Keratinocyte (primary cell): ENCODE data around the gene ARID3A. TPM values are rescaled to one million over a fixed set of nuclear protein-coding genes. Genes with fewer than 3 reads are reported as not detected.
A peak's percentile ranks its signal among the peaks of the same experiment; 100 is the strongest.

ENCODE experiments used
- DNase-seq: peaks from one replicate; pipeline ENCODE4 v3.0.0-alpha.2; 2011; ENCODE audit warnings: low read depth, missing footprints, low spot score
- FAIRE-seq: peaks from 2 replicates; lab custom pipeline; 2011; peaks lifted over from hg19 to GRCh38; lab: Jason Lieb, UNC
- H2AFZ ChIP-seq: 2 replicates; pipeline ENCODE4 v1.6.0; 2012; ENCODE audit warnings: low read length, control low read depth, inconsistent platforms; ENCODE audit not compliant: control insufficient read depth
- H3K27ac ChIP-seq: 2 replicates; pipeline ENCODE4 v1.5.1; 2011; ENCODE audit warnings: low read length; ENCODE audit not compliant: control insufficient read depth, insufficient read depth
- H3K27me3 ChIP-seq: 3 replicates; pipeline ENCODE4 v1.6.0; 2011; ENCODE audit warnings: low read length; ENCODE audit not compliant: control insufficient read depth, insufficient read depth; ENCODE audit errors: extremely low read depth
- H3K36me3 ChIP-seq, 2 experiments: 2 replicates in 1 of 2; 3 replicates in 1 of 2; pipeline ENCODE4 v1.5.1; 2011; ENCODE audit warnings: low read length in 2 of 2, mild to moderate bottlenecking in 1 of 2; ENCODE audit not compliant: control insufficient read depth in 2 of 2, insufficient read depth in 2 of 2; ENCODE audit errors: extremely low read depth in 1 of 2
- H3K4me1 ChIP-seq: 3 replicates; pipeline ENCODE4 v1.5.1; 2011; ENCODE audit warnings: low read length; ENCODE audit not compliant: control insufficient read depth, insufficient read depth; ENCODE audit errors: extremely low read depth
- H3K4me2 ChIP-seq: 3 replicates; pipeline ENCODE4 v1.6.0; 2011; ENCODE audit warnings: low read depth, low read length; ENCODE audit not compliant: control insufficient read depth, insufficient read depth; ENCODE audit errors: extremely low read depth
- H3K4me3 ChIP-seq, 3 experiments: fragments of 200-600 bp in 1 of 3; sonication (generic) in 1 of 3; 2 replicates in 2 of 3; 3 replicates in 1 of 3; pipeline ENCODE4 v1.5.1; 2011 to 2016; ENCODE audit warnings: low read length in 3 of 3, mild to moderate bottlenecking in 3 of 3, control low read depth in 2 of 3, inconsistent platforms in 1 of 3, low read depth in 1 of 3, mixed read lengths in 1 of 3, mixed run types in 1 of 3, moderate library complexity in 1 of 3; ENCODE audit not compliant: control insufficient read depth in 2 of 3, insufficient read depth in 2 of 3; ENCODE audit errors: extremely low read depth in 1 of 3
- H3K79me2 ChIP-seq: 2 replicates; pipeline ENCODE4 v1.6.0; 2012; ENCODE audit warnings: low read length; ENCODE audit not compliant: control insufficient read depth, insufficient read depth
- H3K9ac ChIP-seq: 3 replicates; pipeline ENCODE4 v1.6.0; 2011; ENCODE audit warnings: low read length; ENCODE audit not compliant: control insufficient read depth, insufficient read depth; ENCODE audit errors: extremely low read depth
- H3K9me1 ChIP-seq: 3 replicates; pipeline ENCODE4 v1.6.0; 2011; ENCODE audit warnings: low read length; ENCODE audit not compliant: control insufficient read depth, insufficient read depth; ENCODE audit errors: extremely low read depth
- H3K9me3 ChIP-seq: 2 replicates; pipeline ENCODE4 v1.5.1; 2012; ENCODE audit warnings: low read depth, low read length; ENCODE audit not compliant: control insufficient read depth
- H4K20me1 ChIP-seq: 3 replicates; pipeline ENCODE4 v1.6.0; 2011; ENCODE audit warnings: low read length; ENCODE audit not compliant: control insufficient read depth, insufficient read depth; ENCODE audit errors: extremely low read depth
- CTCF ChIP-seq, 3 experiments: IDR thresholded peaks in 1 of 3; conservative IDR thresholded peaks in 1 of 3; optimal IDR thresholded peaks in 1 of 3; 2 replicates in 2 of 3; 3 replicates in 1 of 3; pipeline versions ENCODE3 to v1.5.1; 2011; ENCODE audit warnings: low read length in 3 of 3, mild to moderate bottlenecking in 3 of 3, moderate library complexity in 2 of 3, control low read depth in 1 of 3, inconsistent platforms in 1 of 3; ENCODE audit not compliant: insufficient read depth in 2 of 3; ENCODE audit errors: extremely low read depth in 1 of 3
- EZH2 ChIP-seq: IDR thresholded peaks from one replicate; pipeline ENCODE4 v1.6.1; 2012; ENCODE audit warnings: inconsistent platforms, mild to moderate bottlenecking, low read length, moderate library complexity
- dilution Hi-C: fragments of 300-500 bp; cut with MboI; formaldehyde crosslinking; loops from one replicate; pipeline ENCODE4 v1.7.0; 2020; ENCODE audit warnings: low sequenced_read_pairs; ENCODE audit not compliant: extremely low pct_ligation_motif_present
- polyA plus RNA-seq, 5 experiments: library from polyadenylated mRNA; depleted of rRNA in 3 of 5; stranded (reverse) in 3 of 5; stranded (forward) in 1 of 5; unstranded in 1 of 5; fragments of >200 nt; gene quantifications; 1 replicate in 1 of 5; 2 replicates in 3 of 5; 3 replicates in 1 of 5; pipeline versions ENCODE4 v1.2.1 to v1.2.3, GENCODE V29; 2011 to 2012; ENCODE audit warnings: missing spikeins in 2 of 5, low read depth in 1 of 5, low replicate concordance in 1 of 5

Gene ARID3A
- polyA plus RNA-seq, 1 donor (not counting 4 experiments of a cell fraction or from before 2014, with no cell fraction given), result 2.6 TPM

- no peak for FAIRE-seq
- H3K79me2 ChIP-seq, result no peaks in the 10 kb centered on the region
- no peak within 1 kb of the TSS for H3K9ac ChIP-seq
- H3K9me3 ChIP-seq, result no peaks in the 10 kb centered on the region
- peak within 1 kb of the TSS in 1 of 3 experiments; percentile 44 for H3K4me3 ChIP-seq
- H2AFZ ChIP-seq, result no peak within 1 kb of the TSS
- H4K20me1 ChIP-seq, result peaks cover 3% of the 10 kb centered on the region
- DNase-seq, result no peak
- peak within 1 kb of the TSS; percentile 22 for H3K4me2 ChIP-seq
- no peak within 1 kb of the TSS for H3K27ac ChIP-seq
- TF ChIP-seq CTCF (optimal IDR thresholded peaks at IDR 0.05 in 1 of 3, IDR thresholded peaks at IDR 0.05 in 1 of 3, conservative IDR thresholded peaks at IDR 0.05 in 1 of 3; ENCODE audit: extremely low read depth in 1 of 3, insufficient read depth in 2 of 3, low read length in 3 of 3) (peak; percentile 23 to 70 (median 68)), EZH2 (no peak)
- H3K9me1 ChIP-seq, result no peaks in the 10 kb centered on the region
- H3K27me3 ChIP-seq, result peaks cover 59% of the 10 kb centered on the region
- dilution Hi-C loops, result no loop called here
- peaks cover 12% of the 10 kb centered on the region for H3K4me1 ChIP-seq
- H3K36me3 ChIP-seq, result peaks cover 0 to 2% of the 10 kb centered on the region in 2 experiments
These were observed 74.3 kb downstream of the ARID3A start, which contains the start of gene GRIN3B for GRCh38 chr19:1000095-1000494. GRIN3B (plus strand) TSS chr19:1000419; CDS start chr19:1000438, 19 bp downstream.

GRCh38 chr19:1000591-1001537 lies 75.0 kb downstream of the ARID3A start:
- FAIRE-seq, result no peak

More at GRCh38 chr19:1000591-1001537, 75.0 kb downstream of the ARID3A start:
- H3K9me3 ChIP-seq, result no peaks in the 10 kb centered on the region
- no peak for DNase-seq
- no peaks in the 10 kb centered on the region for H3K9me1 ChIP-seq
- no peak overlapping the region for H3K27ac ChIP-seq
- no peaks in the 10 kb centered on the region for H3K79me2 ChIP-seq
- no peaks in the 10 kb centered on the region for H3K36me3 ChIP-seq
- no peak overlapping the region for H3K9ac ChIP-seq
- dilution Hi-C loops, result no loop called here
- H3K27me3 ChIP-seq, result peaks cover 54% of the 10 kb centered on the region
- TF ChIP-seq CTCF (optimal IDR thresholded peaks at IDR 0.05 in 1 of 3, IDR thresholded peaks at IDR 0.05 in 1 of 3, conservative IDR thresholded peaks at IDR 0.05 in 1 of 3; ENCODE audit: extremely low read depth in 1 of 3, insufficient read depth in 2 of 3, low read length in 3 of 3) (no peak), EZH2 (peak; percentile 79)
- peak overlapping the region; percentile 22 for H3K4me2 ChIP-seq
- H3K4me1 ChIP-seq, result peaks cover 9% of the 10 kb centered on the region
- H4K20me1 ChIP-seq, result peaks cover 3% of the 10 kb centered on the region
- H2AFZ ChIP-seq, result no peak overlapping the region
- peak overlapping the region in 1 of 3 experiments; percentile 44 for H3K4me3 ChIP-seq
